ENCODE results near the gene MPC1L. TPM values are rescaled to one million over a fixed set of nuclear protein-coding genes. Genes with fewer than 3 reads are reported as not detected.

The MPC1L gene
- total RNA-seq, 1 experiment from 2014 or later = not detected

DNA sequence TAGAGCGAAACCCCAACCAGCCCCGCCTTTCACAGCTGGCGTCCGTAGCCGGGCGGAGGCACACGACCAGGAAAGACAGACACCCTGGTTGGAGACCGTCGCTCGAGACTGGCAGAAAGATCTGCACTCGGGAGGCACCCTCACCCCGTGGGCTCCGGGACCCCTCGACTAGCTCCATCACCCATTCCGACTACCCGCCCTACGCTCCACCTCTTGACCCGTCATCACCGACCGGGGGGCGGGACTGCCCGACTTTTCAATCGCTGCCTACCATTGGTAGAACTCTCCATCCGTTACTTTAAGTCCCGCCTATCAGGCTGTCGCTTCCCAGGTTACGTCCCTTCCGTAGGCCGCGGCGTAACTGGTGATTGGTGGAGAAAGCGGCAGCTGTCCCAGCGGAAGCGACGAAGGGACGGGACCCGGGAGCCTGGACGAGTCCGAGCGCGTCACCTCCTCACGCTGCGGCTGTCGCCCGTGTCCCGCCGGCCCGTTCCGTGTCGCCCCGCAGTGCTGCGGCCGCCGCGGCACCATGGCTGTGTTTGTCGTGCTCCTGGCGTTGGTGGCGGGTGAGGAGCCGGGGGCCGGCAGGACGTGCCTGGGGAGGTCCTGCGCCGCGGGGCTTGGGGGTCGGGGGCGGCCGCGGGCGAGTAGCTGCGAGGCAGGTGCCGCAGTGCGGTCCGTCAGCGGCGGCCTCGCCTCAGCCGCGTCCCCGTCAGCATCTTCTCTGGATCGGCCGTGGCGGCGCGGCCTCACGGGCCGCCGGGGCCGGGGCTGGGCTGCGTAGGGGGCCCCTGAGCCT lies 42.5 kb upstream of the MPC1L start, which contains the start of gene ATP6AP2:
Gene ATP6AP2, plus strand, starts transcription at position 434 of the 799 bp plus-strand sequence. Its CDS starts 96 bp downstream, at position 530.
- no TSS peak for BruUV-seq (replicated peaks)
- intact Hi-C loops (cut with micrococcal nuclease) = no loop called here
- POLR2A ChIA-PET = interaction anchor here (1.4 kb wide), 1 partner anchor 36 kb away, joined by 3 read pairs; no protein-coding TSS in a partner anchor
- TF ChIP-seq CTCF (IDR thresholded peaks at IDR 0.05 in 2 of 3, conservative IDR thresholded peaks at IDR 0.05 in 1 of 3; ENCODE audit: borderline replicate concordance in 1 of 3, insufficient read depth in 1 of 3, low read depth in 2 of 3, low read length in 2 of 3) (no peak), JUND (IDR thresholded peaks at IDR 0.05) (no peak), ELF1 (IDR thresholded peaks at IDR 0.05; ENCODE audit: borderline replicate concordance, low read depth) (0 out of 2 replicates have a peak, but pooled peaks have one; percentile 26), CEBPB (IDR thresholded peaks at IDR 0.05; ENCODE audit: low read depth) (no peak), FOSL1 (IDR thresholded peaks at IDR 0.05; ENCODE audit: low read depth) (no peak), ZFX (IDR thresholded peaks at IDR 0.05) (peak; percentile 33; the same call in 1 of the 2 replicates), ZNF274 (IDR thresholded peaks at IDR 0.05; ENCODE audit: low read depth, low read length) (no peak), YY1 (IDR thresholded peaks at IDR 0.05; ENCODE audit: extremely low read depth, insufficient replicate concordance, low read depth, low read length) (no peak), EGR1 (IDR thresholded peaks at IDR 0.05; ENCODE audit: low read depth) (no peak), MAX (IDR thresholded peaks at IDR 0.05) (peak; percentile 29; the same call in 1 of the 2 replicates), ZBTB33 (IDR thresholded peaks at IDR 0.05; ENCODE audit: extremely low read depth, insufficient replicate concordance, low read length) (no peak), SIN3A (IDR thresholded peaks at IDR 0.05; ENCODE audit: low read depth) (0 out of 2 replicates have a peak, but pooled peaks have one; percentile 17), SP1 (IDR thresholded peaks at IDR 0.05; ENCODE audit: low read depth) (peak; percentile 93), TCF7L2 (IDR thresholded peaks at IDR 0.05; ENCODE audit: borderline replicate concordance, extremely low read depth, insufficient read depth, insufficient read length) (no peak), CBX3 (IDR thresholded peaks at IDR 0.05; ENCODE audit: low read depth) (no peak), EZH2 (IDR thresholded peaks at IDR 0.05) (no peak), RAD21 (IDR thresholded peaks at IDR 0.05; ENCODE audit: low read depth) (no peak)
- TF ChIP-seq, protein P1, sequence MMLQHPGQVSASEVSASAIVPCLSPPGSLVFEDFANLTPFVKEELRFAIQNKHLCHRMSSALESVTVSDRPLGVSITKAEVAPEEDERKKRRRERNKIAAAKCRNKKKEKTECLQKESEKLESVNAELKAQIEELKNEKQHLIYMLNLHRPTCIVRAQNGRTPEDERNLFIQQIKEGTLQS (IDR thresholded peaks at IDR 0.05) = no peak
- TF ChIP-seq, protein P2, sequence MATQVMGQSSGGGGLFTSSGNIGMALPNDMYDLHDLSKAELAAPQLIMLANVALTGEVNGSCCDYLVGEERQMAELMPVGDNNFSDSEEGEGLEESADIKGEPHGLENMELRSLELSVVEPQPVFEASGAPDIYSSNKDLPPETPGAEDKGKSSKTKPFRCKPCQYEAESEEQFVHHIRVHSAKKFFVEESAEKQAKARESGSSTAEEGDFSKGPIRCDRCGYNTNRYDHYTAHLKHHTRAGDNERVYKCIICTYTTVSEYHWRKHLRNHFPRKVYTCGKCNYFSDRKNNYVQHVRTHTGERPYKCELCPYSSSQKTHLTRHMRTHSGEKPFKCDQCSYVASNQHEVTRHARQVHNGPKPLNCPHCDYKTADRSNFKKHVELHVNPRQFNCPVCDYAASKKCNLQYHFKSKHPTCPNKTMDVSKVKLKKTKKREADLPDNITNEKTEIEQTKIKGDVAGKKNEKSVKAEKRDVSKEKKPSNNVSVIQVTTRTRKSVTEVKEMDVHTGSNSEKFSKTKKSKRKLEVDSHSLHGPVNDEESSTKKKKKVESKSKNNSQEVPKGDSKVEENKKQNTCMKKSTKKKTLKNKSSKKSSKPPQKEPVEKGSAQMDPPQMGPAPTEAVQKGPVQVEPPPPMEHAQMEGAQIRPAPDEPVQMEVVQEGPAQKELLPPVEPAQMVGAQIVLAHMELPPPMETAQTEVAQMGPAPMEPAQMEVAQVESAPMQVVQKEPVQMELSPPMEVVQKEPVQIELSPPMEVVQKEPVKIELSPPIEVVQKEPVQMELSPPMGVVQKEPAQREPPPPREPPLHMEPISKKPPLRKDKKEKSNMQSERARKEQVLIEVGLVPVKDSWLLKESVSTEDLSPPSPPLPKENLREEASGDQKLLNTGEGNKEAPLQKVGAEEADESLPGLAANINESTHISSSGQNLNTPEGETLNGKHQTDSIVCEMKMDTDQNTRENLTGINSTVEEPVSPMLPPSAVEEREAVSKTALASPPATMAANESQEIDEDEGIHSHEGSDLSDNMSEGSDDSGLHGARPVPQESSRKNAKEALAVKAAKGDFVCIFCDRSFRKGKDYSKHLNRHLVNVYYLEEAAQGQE (IDR thresholded peaks at IDR 0.05; ENCODE audit: low read depth) = no peak

More for the DNA sequence above, 42.5 kb upstream of the MPC1L start, which contains the start of gene ATP6AP2:
- Histone ChIP-seq H3K9ac (ENCODE audit: low read length) (peak within 1 kb of the TSS; percentile 68), H3K27ac (ENCODE audit: low read depth, low read length) (peak within 1 kb of the TSS; percentile 43; the same call in 1 of the 2 replicates), H3K4me1 (ENCODE audit: control insufficient read depth in 1 of 2, insufficient read depth in 2 of 2, low read length in 2 of 2) (peaks cover 0 to 11% of the 10 kb centered on the region in 2 experiments; a peak in 2 of 4 replicates), H4K20me1 (ENCODE audit: insufficient read depth) (no peaks in the 10 kb centered on the region), H3K36me3 (ENCODE audit: control insufficient read depth in 1 of 2, insufficient read depth in 2 of 2, low read length in 2 of 2) (no peaks in the 10 kb centered on the region), H2AFZ (ENCODE audit: low read depth, low read length, poor library complexity, severe bottlenecking) (no peak within 1 kb of the TSS), H3K9me2 (ENCODE audit: insufficient read depth) (no peaks in the 10 kb centered on the region), H3K27me3 (ENCODE audit: insufficient read depth, low read length) (no peaks in the 10 kb centered on the region), H3K9me3 (ENCODE audit: control insufficient read depth in 1 of 2, insufficient read depth in 1 of 2, low read depth in 1 of 2, low read length in 2 of 2) (no peaks in the 10 kb centered on the region), H3K4me3 (replicated peaks in 1 of 2; ENCODE audit: low read depth in 1 of 2, low read length in 2 of 2) (peak within 1 kb of the TSS; percentile 64 to 70), H3K79me2 (ENCODE audit: insufficient read depth, low read length) (peaks cover 8% of the 10 kb centered on the region), H3K4me2 (ENCODE audit: low read length) (peak within 1 kb of the TSS; percentile 79)
- CTCF ChIA-PET = no interaction called here
- RAD21 ChIA-PET (ENCODE audit: low non-redundant PET in 1 of 2, low total read pairs in 2 of 2, uncharacterized antibody in 2 of 2, unreplicated experiment in 2 of 2) = no interaction called here
- ATAC-seq (peak; percentile 97), DNase-seq (ENCODE audit: low read depth, low spot score) (peak; percentile 86)
